AG04450 (cell line): ENCODE results near the gene RPS27. TPM values are rescaled to one million over a fixed set of nuclear protein-coding genes. Genes with fewer than 3 reads are reported as not detected.
A peak's percentile ranks its signal among the peaks of the same experiment; 100 is the strongest.

ENCODE experiments used
- CTCF ChIA-PET: fragments of 300-600, 350-600 bp; formaldehyde crosslinking; extraction: SDS; loops from one replicate; lab custom pipeline; 2022; ENCODE audit warnings: antibody characterized with exemption, inconsistent platforms; lab: Charles Lee
- POLR2A ChIA-PET: fragments of 350-600 bp; formaldehyde crosslinking; extraction: SDS; loops from one replicate; lab custom pipeline; 2021; ENCODE audit warnings: antibody characterized with exemption, inconsistent platforms; lab: Yijun Ruan, JAX
- DNase-seq: peaks from one replicate; pipeline ENCODE4 v3.0.0-alpha.2; 2011; ENCODE audit warnings: low read depth, low spot score
- H3K27ac ChIP-seq: one replicate; pipeline ENCODE4 v1.5.1; 2012; ENCODE audit warnings: low read depth, low read length, control low read depth
- H3K27me3 ChIP-seq: one replicate; pipeline ENCODE4 v1.6.0; 2012; ENCODE audit warnings: low read length; ENCODE audit not compliant: control insufficient read depth, insufficient read depth
- H3K4me3 ChIP-seq: 2 replicates; pipeline ENCODE4 v1.5.1; 2011; ENCODE audit warnings: mild to moderate bottlenecking, low read depth, low read length, control low read depth
- H3K9me3 ChIP-seq: 2 replicates; pipeline ENCODE4 v1.5.1; 2012; ENCODE audit warnings: low read length; ENCODE audit not compliant: control insufficient read depth, insufficient read depth
- polyA plus RNA-seq: library from polyadenylated mRNA; depleted of rRNA; stranded (reverse); fragments of >200 nt; gene quantifications from 2 replicates; pipeline ENCODE4 v1.2.3, GENCODE V29; 2011
- TF ChIP-seq, protein P1 (sequence below): IDR thresholded peaks from 2 replicates; pipeline ENCODE4 v1.5.1; 2011; ENCODE audit warnings: low read depth, low read length, control low read depth, inconsistent platforms

The RPS27 gene
- polyA plus RNA-seq, 1 experiment, result 6,731 TPM

DNA sequence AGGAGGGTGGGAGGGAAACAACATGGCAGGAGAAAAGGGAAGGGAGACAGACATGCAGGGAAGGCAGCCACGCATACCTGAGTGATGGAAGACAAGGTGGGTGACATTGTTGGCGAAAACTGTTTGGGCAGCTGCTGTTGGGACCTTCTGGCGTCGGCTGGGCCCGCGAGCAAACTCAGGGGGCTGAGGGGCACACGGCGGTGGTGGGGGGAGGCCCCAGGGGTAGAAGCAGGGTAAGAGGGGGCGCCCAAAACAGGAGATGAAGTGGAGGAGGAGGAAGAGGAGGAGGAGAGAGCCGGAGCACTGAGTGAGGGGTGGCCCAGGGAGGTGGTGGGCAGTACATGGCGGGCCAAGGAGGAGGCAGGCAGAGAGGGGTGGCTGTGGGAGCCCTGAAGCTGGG is 39.4 kb upstream of the RPS27 start:
- ChIA-PET CTCF (interaction anchor here (0.5 kb wide), 1 partner anchor 1048 kb away, joined by 3 read pairs; no protein-coding TSS in a partner anchor), POLR2A (no interaction called here)
- Histone ChIP-seq H3K27ac (no peak overlapping the region), H3K27me3 (no peaks in the 10 kb centered on the region), H3K9me3 (no peaks in the 10 kb centered on the region), H3K4me3 (no peak overlapping the region)
- no peak for DNase-seq
- TF ChIP-seq, protein P1, sequence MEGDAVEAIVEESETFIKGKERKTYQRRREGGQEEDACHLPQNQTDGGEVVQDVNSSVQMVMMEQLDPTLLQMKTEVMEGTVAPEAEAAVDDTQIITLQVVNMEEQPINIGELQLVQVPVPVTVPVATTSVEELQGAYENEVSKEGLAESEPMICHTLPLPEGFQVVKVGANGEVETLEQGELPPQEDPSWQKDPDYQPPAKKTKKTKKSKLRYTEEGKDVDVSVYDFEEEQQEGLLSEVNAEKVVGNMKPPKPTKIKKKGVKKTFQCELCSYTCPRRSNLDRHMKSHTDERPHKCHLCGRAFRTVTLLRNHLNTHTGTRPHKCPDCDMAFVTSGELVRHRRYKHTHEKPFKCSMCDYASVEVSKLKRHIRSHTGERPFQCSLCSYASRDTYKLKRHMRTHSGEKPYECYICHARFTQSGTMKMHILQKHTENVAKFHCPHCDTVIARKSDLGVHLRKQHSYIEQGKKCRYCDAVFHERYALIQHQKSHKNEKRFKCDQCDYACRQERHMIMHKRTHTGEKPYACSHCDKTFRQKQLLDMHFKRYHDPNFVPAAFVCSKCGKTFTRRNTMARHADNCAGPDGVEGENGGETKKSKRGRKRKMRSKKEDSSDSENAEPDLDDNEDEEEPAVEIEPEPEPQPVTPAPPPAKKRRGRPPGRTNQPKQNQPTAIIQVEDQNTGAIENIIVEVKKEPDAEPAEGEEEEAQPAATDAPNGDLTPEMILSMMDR, result no peak

DNA sequence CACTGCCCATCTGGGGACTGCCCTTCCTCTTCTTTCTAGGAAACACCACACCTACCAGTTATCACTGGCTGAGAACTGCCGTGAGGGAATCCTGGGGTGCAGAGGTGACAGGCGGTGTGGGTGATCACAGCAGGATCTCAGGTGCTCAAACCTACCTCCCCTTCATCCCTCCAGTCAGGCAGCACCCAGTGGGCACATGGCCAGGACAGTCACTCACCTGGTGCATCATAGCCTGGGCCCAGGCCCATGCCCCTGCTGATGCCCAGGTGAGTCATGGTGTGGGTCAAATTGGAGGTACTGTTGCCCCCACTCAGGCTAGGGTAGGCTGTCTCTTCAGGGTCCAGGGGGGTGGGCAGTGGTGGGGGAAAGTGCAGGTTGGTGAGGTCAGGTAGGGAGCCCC is 38.8 kb upstream of the RPS27 start:
- Histone ChIP-seq H3K27ac (no peak overlapping the region), H3K27me3 (no peaks in the 10 kb centered on the region), H3K9me3 (no peaks in the 10 kb centered on the region), H3K4me3 (no peak overlapping the region)
- no peak for DNase-seq
- POLR2A ChIA-PET, result no interaction called here
- CTCF ChIA-PET, result interaction anchor here (0.5 kb wide), 1 partner anchor 1047 kb away, joined by 3 read pairs; no protein-coding TSS in a partner anchor
- TF ChIP-seq, protein P1, result no peak

DNA sequence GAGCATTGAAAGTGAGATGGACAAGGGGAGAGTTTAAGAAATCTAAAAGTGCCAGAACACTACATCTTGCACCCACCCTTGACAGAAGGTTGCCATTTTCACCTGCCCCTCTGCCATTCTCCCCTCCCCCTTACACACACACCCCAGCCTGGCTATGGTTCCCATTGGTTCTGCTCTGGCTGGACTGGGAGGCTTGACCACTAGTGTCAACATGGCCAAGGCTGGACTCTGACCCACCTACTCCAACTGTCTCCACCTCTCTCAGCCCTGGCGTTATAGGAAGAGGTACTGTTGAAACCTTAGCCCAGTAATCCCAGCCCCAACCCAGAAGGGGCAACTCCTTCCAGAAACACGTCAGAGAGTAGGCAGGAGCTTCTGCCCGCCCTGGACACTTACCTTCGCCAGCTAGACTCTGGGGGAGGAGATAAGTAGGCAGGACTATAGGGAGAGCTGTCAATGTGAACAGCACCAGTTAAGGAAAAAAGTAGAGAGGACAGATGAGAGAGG is 36.6 kb upstream of the RPS27 start:
- TF ChIP-seq, protein P1, result no peak
- Histone ChIP-seq H3K9me3 (no peaks in the 10 kb centered on the region; the same call in 1 of the 2 replicates), H3K27me3 (no peaks in the 10 kb centered on the region), H3K27ac (no peak overlapping the region), H3K4me3 (no peak overlapping the region)
- DNase-seq, result no peak
- ChIA-PET CTCF (interaction anchor here (1.3 to 1.4 kb wide), 2 partner anchors 8 to 33 kb away, joined by 6 to 7 read pairs; partner anchors contain the start of genes DENND4B and RAB13), POLR2A (interaction anchor here (1.1 to 1.2 kb wide), 2 partner anchors 14 to 24 kb away, joined by 3 read pairs; partner anchors contain the start of gene JTB)

DNA sequence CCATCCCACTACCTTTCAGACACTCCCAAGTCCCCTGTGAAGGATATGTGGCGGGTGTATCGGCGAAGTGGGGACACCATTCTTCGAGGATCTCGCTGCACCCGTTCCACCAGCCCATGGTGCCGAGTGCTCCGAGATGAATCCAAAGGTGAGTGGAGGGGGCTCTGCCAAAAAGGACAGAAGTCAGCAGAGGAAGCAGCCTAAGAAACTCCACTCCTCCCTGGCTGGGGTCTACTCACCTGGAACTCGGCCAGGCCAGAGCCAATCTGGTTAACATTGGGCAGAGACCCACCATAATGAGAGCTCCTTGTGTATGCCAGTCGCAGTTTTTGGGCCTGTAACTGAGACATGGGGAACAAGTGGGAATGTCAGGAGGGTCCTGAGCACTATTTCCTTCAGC is 35.7 kb upstream of the RPS27 start:
- TF ChIP-seq, protein P1, result no peak
- no peak overlapping the region for H3K27ac ChIP-seq
- H3K27me3 ChIP-seq, result no peaks in the 10 kb centered on the region
- ChIA-PET CTCF (interaction anchor here (1.4 to 3.4 kb wide), 2 partner anchors 9 to 32 kb away, joined by 7 to 10 read pairs; partner anchors contain the start of genes DENND4B and RAB13), POLR2A (no interaction called here)
- DNase-seq, result no peak
- H3K4me3 ChIP-seq, result no peak overlapping the region
- H3K9me3 ChIP-seq, result no peaks in the 10 kb centered on the region; the same call in 1 of the 2 replicates

DNA sequence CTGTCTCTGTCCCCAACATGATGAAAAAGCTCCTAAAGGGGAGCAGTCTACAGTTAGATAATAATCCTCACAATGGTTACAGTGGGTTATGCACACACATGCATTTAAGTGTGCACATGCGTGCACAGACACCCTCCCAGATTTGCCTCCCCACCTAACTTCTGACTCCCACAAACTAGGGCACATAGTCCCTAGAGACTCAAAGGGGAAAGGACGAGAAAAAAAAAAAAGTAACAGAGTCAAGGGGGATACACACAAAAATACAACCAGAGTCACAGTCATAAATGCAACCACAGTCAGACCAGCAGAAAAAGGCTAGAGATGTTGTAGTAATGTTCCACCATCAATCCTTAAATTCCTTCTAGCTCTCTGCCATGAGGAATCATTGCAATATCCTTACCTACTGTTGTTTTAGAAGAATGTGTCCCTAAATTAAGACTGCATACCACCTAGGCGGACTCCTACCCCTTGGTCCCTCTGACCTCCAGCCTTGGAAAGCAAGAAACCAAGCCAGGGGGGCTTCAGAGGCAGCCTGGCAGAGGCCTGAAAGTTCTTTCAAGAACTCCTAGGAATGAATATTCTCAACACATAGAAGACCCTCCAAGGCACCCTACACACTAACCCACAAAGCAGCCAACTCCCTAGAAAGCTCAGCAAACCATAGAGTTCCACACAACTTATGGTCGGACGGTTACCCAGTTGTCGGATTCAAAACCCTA is 33.4 kb upstream of the RPS27 start:
- no peaks in the 10 kb centered on the region; the same call in 1 of the 2 replicates for H3K9me3 ChIP-seq
- H3K27me3 ChIP-seq, result no peaks in the 10 kb centered on the region
- no peak overlapping the region for H3K27ac ChIP-seq
- DNase-seq, result no peak
- TF ChIP-seq, protein P1, result no peak
- peak overlapping the region; percentile 92 for H3K4me3 ChIP-seq
- ChIA-PET CTCF (interaction anchor here (1.3 to 3.4 kb wide), 3 partner anchors 11 to 29 kb away, joined by 3 to 18 read pairs (median 10); partner anchors contain the start of genes DENND4B and RAB13), POLR2A (interaction anchor here (1.3 to 2.1 kb wide), 3 partner anchors 10 to 11 kb away, joined by 3 to 19 read pairs (median 15); partner anchors contain the start of genes CREB3L4 and DENND4B)
